Sigmoid colon (tissue), 3 donors: ENCODE data around the gene NEO1.

Experiments used
- POLR2A ChIP-seq, 2 donors: fragments of 450-650 bp; IDR thresholded peaks; one replicate each; pipeline ENCODE4 v1.6.1; 2016; ENCODE audit warnings: antibody characterized with exemption in 2 of 2, mild to moderate bottlenecking in 2 of 2, moderate library complexity in 2 of 2
- TF ChIP-seq, protein P1 (sequence below), 4 experiments: fragments of 450-650 bp in 3 of 4; fragments of 200-600 bp in 1 of 4; IDR thresholded peaks; one replicate each; pipeline ENCODE4 v1.5.1; 2016 to 2019; ENCODE audit warnings: antibody characterized with exemption in 4 of 4, mild to moderate bottlenecking in 3 of 4, moderate library complexity in 2 of 4

DNA sequence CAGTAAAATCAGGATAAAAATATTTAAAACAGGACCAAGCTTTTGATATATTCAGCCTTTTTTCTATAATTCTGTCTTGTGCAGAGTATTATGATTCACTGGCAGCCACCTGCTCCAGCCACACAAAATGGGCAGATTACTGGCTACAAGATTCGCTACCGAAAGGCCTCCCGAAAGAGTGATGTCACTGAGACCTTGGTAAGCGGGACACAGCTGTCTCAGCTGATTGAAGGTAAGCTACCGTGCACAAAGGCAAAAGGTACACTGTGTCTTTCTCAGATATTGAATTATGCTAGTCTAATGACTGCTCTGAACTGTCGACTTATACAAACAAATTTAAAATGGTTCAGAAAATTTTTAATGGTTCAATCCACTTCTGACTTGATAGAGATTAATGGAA lies 202.3 kb downstream of the NEO1 start:
- TF ChIP-seq, protein P1, sequence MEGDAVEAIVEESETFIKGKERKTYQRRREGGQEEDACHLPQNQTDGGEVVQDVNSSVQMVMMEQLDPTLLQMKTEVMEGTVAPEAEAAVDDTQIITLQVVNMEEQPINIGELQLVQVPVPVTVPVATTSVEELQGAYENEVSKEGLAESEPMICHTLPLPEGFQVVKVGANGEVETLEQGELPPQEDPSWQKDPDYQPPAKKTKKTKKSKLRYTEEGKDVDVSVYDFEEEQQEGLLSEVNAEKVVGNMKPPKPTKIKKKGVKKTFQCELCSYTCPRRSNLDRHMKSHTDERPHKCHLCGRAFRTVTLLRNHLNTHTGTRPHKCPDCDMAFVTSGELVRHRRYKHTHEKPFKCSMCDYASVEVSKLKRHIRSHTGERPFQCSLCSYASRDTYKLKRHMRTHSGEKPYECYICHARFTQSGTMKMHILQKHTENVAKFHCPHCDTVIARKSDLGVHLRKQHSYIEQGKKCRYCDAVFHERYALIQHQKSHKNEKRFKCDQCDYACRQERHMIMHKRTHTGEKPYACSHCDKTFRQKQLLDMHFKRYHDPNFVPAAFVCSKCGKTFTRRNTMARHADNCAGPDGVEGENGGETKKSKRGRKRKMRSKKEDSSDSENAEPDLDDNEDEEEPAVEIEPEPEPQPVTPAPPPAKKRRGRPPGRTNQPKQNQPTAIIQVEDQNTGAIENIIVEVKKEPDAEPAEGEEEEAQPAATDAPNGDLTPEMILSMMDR (IDR thresholded peaks at IDR 0.05) = no peak
- no peak for TF ChIP-seq POLR2A (IDR thresholded peaks at IDR 0.05)
